Esophagus muscularis mucosa (tissue), 4 donors: Measurements from ENCODE around the gene MIS12. TPM values are rescaled to one million over a fixed set of nuclear protein-coding genes. Genes with fewer than 3 reads are reported as not detected.

Experiments
- DNase-seq: peaks from one replicate; pipeline ENCODE4 v3.0.0-alpha.2; 2017; ENCODE audit errors: extremely low spot score
- H3K27ac ChIP-seq, 4 donors: fragments of 200-600 bp; sonication (generic); replicated peaks in 1 of 4; 1 replicate in 3 of 4; 2 replicates in 1 of 4; pipeline ENCODE4 v1.5.1; 2016 to 2019; ENCODE audit warnings: mild to moderate bottlenecking in 1 of 4
- H3K27me3 ChIP-seq, 4 donors: fragments of 200-600 bp; sonication (generic); one replicate each; pipeline versions ENCODE4 v1.5.1 to v1.6.0; 2016 to 2019
- H3K36me3 ChIP-seq, 4 donors: fragments of 200-600 bp; sonication (generic); one replicate each; pipeline ENCODE4 v1.5.1; 2016 to 2019
- H3K4me1 ChIP-seq, 4 donors: fragments of 200-600 bp; sonication (generic); one replicate each; pipeline ENCODE4 v1.5.1; 2016 to 2019
- H3K4me3 ChIP-seq, 4 donors: fragments of 200-600 bp; sonication (generic); 1 replicate in 2 of 4; 2 replicates in 2 of 4; pipeline ENCODE4 v1.5.1; 2016 to 2019; ENCODE audit warnings: mild to moderate bottlenecking in 4 of 4, moderate library complexity in 1 of 4
- H3K9me3 ChIP-seq, 4 donors: fragments of 200-600 bp; sonication (generic); 1 replicate in 3 of 4; 2 replicates in 1 of 4; pipeline ENCODE4 v1.5.1; 2016 to 2019
- CTCF ChIP-seq, 3 experiments: fragments of 200-600 bp in 2 of 3; fragments of 450-650 bp in 1 of 3; sonication (generic) in 2 of 3; IDR thresholded peaks; one replicate each; pipeline ENCODE4 v1.5.1; 2017 to 2019; ENCODE audit warnings: antibody characterized with exemption in 3 of 3, mild to moderate bottlenecking in 2 of 3, moderate library complexity in 1 of 3
- EP300 ChIP-seq: sonication (generic); formaldehyde crosslinking; IDR thresholded peaks from one replicate; pipeline ENCODE4 v1.6.1; 2017; ENCODE audit warnings: antibody characterized with exemption
- POLR2A ChIP-seq: fragments of 450-650 bp; IDR thresholded peaks from one replicate; pipeline ENCODE4 v1.6.1; 2017; ENCODE audit warnings: antibody characterized with exemption, moderate library complexity, mild to moderate bottlenecking, low read depth
- POLR2AphosphoS5 ChIP-seq, 2 donors: sonication (generic); formaldehyde crosslinking; IDR thresholded peaks; one replicate each; pipeline ENCODE4 v1.6.1; 2017; ENCODE audit warnings: antibody characterized with exemption in 2 of 2
- WGBS: methylation state at CpG from one replicate; pipeline ENCODE4 v1.1.5; 2018; 5-methylcytosine and 5-hydroxymethylcytosine counted together
- intact Hi-C: fragments of 100-400 bp; cut with DNase I; formaldehyde crosslinking; loops from one replicate; pipeline ENCODE4 v1.15.1; 2023
- total RNA-seq, 4 donors: library from RNA; depleted of rRNA; stranded (reverse); fragments of >200 nt; gene quantifications; one replicate each; pipeline versions ENCODE4 v1.1.0 to v1.2.1, GENCODE V29; 2016

MIS12 gene
- total RNA-seq, 4 donors from 2014 or later, result 8.8 to 18.9 (median 14.6) TPM

GRCh38 chr17:5527601-5528250 is 41.4 kb downstream of the MIS12 start:
- TF ChIP-seq EP300 (no peak), POLR2AphosphoS5 (IDR thresholded peaks at IDR 0.05) (no peak), POLR2A (no peak), CTCF (IDR thresholded peaks at IDR 0.05) (no peak)
- Histone ChIP-seq H3K27ac (peak overlapping the region; percentile 3 to 63 (median 24)), H3K27me3 (no peaks in the 10 kb centered on the region), H3K4me3 (no peak overlapping the region), H3K4me1 (peaks cover 8 to 17% (median 15%) of the 10 kb centered on the region in 4 donors), H3K36me3 (peaks cover 0 to 69% (median 24%) of the 10 kb centered on the region in 4 donors), H3K9me3 (no peaks in the 10 kb centered on the region)
- intact Hi-C loops, result no loop called here
- DNase-seq, result no peak
- 86% methylated on average over 7 of the region's 9 CpGs for whole genome bisulfite sequencing

GRCh38 chr17:5530265-5531084 is 44.1 kb downstream of the MIS12 start:
- DNase-seq, result no peak
- H3K4me1 ChIP-seq, result peaks cover 8 to 17% (median 15%) of the 10 kb centered on the region in 4 donors
- no peak for TF ChIP-seq EP300
- TF ChIP-seq POLR2A, result no peak
- no peak for TF ChIP-seq CTCF (IDR thresholded peaks at IDR 0.05)
- no peak for TF ChIP-seq POLR2AphosphoS5 (IDR thresholded peaks at IDR 0.05)
- 88% methylated on average over 12 of the region's 12 CpGs for WGBS
- intact Hi-C loops, result no loop called here
- H3K36me3 ChIP-seq, result peaks cover 0 to 73% (median 28%) of the 10 kb centered on the region in 4 donors
- H3K9me3 ChIP-seq, result no peaks in the 10 kb centered on the region
- H3K27ac ChIP-seq, result no peak overlapping the region
- H3K4me3 ChIP-seq, result no peak overlapping the region
- no peaks in the 10 kb centered on the region for H3K27me3 ChIP-seq

GRCh38 chr17:5531085-5531418 is 44.7 kb downstream of the MIS12 start:
- no peak for DNase-seq
- intact Hi-C loops, result no loop called here
- peaks cover 0 to 72% (median 30%) of the 10 kb centered on the region in 4 donors for H3K36me3 ChIP-seq
- no peak overlapping the region for H3K4me3 ChIP-seq
- H3K4me1 ChIP-seq, result peaks cover 8 to 17% (median 15%) of the 10 kb centered on the region in 4 donors
- H3K27me3 ChIP-seq, result no peaks in the 10 kb centered on the region
- WGBS, result 86% methylated on average over 4 of the region's 4 CpGs
- no peaks in the 10 kb centered on the region for H3K9me3 ChIP-seq
- TF ChIP-seq EP300 (no peak), POLR2AphosphoS5 (IDR thresholded peaks at IDR 0.05) (no peak), CTCF (IDR thresholded peaks at IDR 0.05) (no peak), POLR2A (no peak)
- no peak overlapping the region for H3K27ac ChIP-seq

DNA sequence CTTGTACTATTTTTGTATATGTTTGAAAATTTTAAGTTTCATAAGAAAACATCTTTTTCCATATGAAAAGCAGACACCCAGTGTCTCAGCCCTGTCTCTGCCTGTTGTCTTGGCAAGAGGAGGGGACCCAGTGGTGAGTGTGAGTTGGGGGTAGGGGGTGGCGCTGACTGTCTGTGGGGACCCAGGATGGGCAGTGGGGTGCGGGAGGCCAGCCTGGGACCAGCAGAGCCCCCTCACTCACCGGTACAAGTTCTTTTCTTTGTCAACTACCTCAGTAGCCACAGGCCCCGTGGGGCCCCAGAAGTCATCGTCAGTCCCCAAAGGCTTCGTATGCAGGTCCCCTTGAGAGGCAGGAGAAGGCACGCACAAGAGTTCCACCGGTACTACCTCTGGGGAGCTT is 46.2 kb downstream of the MIS12 start:
- intact Hi-C loops, result no loop called here
- 94% methylated on average over 8 of the region's 8 CpGs for WGBS

More for the DNA sequence above, 46.2 kb downstream of the MIS12 start:
- no peak for DNase-seq
- TF ChIP-seq POLR2AphosphoS5 (IDR thresholded peaks at IDR 0.05) (no peak), EP300 (no peak), CTCF (IDR thresholded peaks at IDR 0.05) (no peak), POLR2A (no peak)
- H3K4me3 ChIP-seq, result no peak overlapping the region
- H3K27me3 ChIP-seq, result no peaks in the 10 kb centered on the region
- no peaks in the 10 kb centered on the region for H3K9me3 ChIP-seq
- no peak overlapping the region for H3K27ac ChIP-seq
- peaks cover 0 to 2% (median 1%) of the 10 kb centered on the region in 4 donors for H3K4me1 ChIP-seq
- peaks cover 0 to 78% (median 29%) of the 10 kb centered on the region in 4 donors for H3K36me3 ChIP-seq
